Keratinocyte (primary cell): Measurements from ENCODE around the gene RIC1.

Experiments used
- EZH2 ChIP-seq: IDR thresholded peaks from one replicate; pipeline ENCODE4 v1.6.1; 2012; ENCODE audit warnings: inconsistent platforms, mild to moderate bottlenecking, low read length, moderate library complexity
- TF ChIP-seq, protein P1 (sequence below), 3 experiments: IDR thresholded peaks in 1 of 3; conservative IDR thresholded peaks in 1 of 3; optimal IDR thresholded peaks in 1 of 3; 2 replicates in 2 of 3; 3 replicates in 1 of 3; pipeline versions ENCODE3 to v1.5.1; 2011; ENCODE audit warnings: low read length in 3 of 3, mild to moderate bottlenecking in 3 of 3, moderate library complexity in 2 of 3, control low read depth in 1 of 3, inconsistent platforms in 1 of 3; ENCODE audit not compliant: insufficient read depth in 2 of 3; ENCODE audit errors: extremely low read depth in 1 of 3

- TF ChIP-seq, protein P1, sequence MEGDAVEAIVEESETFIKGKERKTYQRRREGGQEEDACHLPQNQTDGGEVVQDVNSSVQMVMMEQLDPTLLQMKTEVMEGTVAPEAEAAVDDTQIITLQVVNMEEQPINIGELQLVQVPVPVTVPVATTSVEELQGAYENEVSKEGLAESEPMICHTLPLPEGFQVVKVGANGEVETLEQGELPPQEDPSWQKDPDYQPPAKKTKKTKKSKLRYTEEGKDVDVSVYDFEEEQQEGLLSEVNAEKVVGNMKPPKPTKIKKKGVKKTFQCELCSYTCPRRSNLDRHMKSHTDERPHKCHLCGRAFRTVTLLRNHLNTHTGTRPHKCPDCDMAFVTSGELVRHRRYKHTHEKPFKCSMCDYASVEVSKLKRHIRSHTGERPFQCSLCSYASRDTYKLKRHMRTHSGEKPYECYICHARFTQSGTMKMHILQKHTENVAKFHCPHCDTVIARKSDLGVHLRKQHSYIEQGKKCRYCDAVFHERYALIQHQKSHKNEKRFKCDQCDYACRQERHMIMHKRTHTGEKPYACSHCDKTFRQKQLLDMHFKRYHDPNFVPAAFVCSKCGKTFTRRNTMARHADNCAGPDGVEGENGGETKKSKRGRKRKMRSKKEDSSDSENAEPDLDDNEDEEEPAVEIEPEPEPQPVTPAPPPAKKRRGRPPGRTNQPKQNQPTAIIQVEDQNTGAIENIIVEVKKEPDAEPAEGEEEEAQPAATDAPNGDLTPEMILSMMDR (optimal IDR thresholded peaks at IDR 0.05 in 1 of 3, IDR thresholded peaks at IDR 0.05 in 1 of 3, conservative IDR thresholded peaks at IDR 0.05 in 1 of 3; ENCODE audit: extremely low read depth in 1 of 3, insufficient read depth in 2 of 3, low read length in 3 of 3), result peak; percentile 58 to 77 (median 71)
- no peak for TF ChIP-seq EZH2
Measured at GRCh38 chr9:5799314-5799713, 170.4 kb downstream of the RIC1 start.
